ENCODE results near the gene GREB1L. TPM values are rescaled to one million over a fixed set of nuclear protein-coding genes. Genes with fewer than 3 reads are reported as not detected.

The GREB1L gene
- total RNA-seq, 2 experiments from 2014 or later = not detected

- Histone ChIP-seq H3K4me3 (ENCODE audit: low read depth, low read length, poor library complexity, severe bottlenecking) (no peak overlapping the region), H4K20me1 (ENCODE audit: insufficient read depth, low read length) (no peaks in the 10 kb centered on the region), H3K9me2 (ENCODE audit: insufficient read depth, low read length) (no peaks in the 10 kb centered on the region), H3K79me2 (ENCODE audit: insufficient read depth, low read depth, low read length) (no peaks in the 10 kb centered on the region), H3K36me3 (ENCODE audit: insufficient read depth, low read length) (no peaks in the 10 kb centered on the region), H2AFZ (ENCODE audit: low read length) (no peak overlapping the region), H3K4me2 (ENCODE audit: low read length) (no peak overlapping the region), H3K27ac (ENCODE audit: low read depth, low read length, poor library complexity, severe bottlenecking) (no peak overlapping the region), H3K4me1 (ENCODE audit: insufficient read depth, low read length, poor library complexity, severe bottlenecking) (no peaks in the 10 kb centered on the region), H3K9me3 (ENCODE audit: low read length) (no peaks in the 10 kb centered on the region)
- POLR2A ChIA-PET = no interaction called here
- DNase-seq (ENCODE audit: low spot score) = no peak
- no peak for TF ChIP-seq CTCF (conservative IDR thresholded peaks at IDR 0.05; ENCODE audit: low read length)
- TF ChIP-seq EZH2phosphoT487 (IDR thresholded peaks at IDR 0.05; ENCODE audit: borderline replicate concordance, low read depth, low read length) = no peak
- no TSS peak for BruUV-seq (replicated peaks)
- intact Hi-C loops (cut with micrococcal nuclease; ENCODE audit: unreplicated experiment) = no loop called here
- CTCF ChIA-PET (ENCODE audit: unreplicated experiment) = no interaction called here
Measured at GRCh38 chr18:21458788-21459187, 216.8 kb downstream of the GREB1L start.

GRCh38 chr18:21459706-21460286 is 217.8 kb downstream of the GREB1L start:
- Histone ChIP-seq H3K36me3 (ENCODE audit: insufficient read depth, low read length) (no peaks in the 10 kb centered on the region), H3K9me3 (ENCODE audit: low read length) (no peaks in the 10 kb centered on the region), H3K79me2 (ENCODE audit: insufficient read depth, low read depth, low read length) (no peaks in the 10 kb centered on the region), H4K20me1 (ENCODE audit: insufficient read depth, low read length) (no peaks in the 10 kb centered on the region), H3K9me2 (ENCODE audit: insufficient read depth, low read length) (no peaks in the 10 kb centered on the region), H3K4me1 (ENCODE audit: insufficient read depth, low read length, poor library complexity, severe bottlenecking) (no peaks in the 10 kb centered on the region), H3K4me3 (ENCODE audit: low read depth, low read length, poor library complexity, severe bottlenecking) (no peak overlapping the region), H2AFZ (ENCODE audit: low read length) (no peak overlapping the region), H3K4me2 (ENCODE audit: low read length) (no peak overlapping the region), H3K27ac (ENCODE audit: low read depth, low read length, poor library complexity, severe bottlenecking) (no peak overlapping the region)
- no peak for TF ChIP-seq CTCF (conservative IDR thresholded peaks at IDR 0.05; ENCODE audit: low read length)
- TF ChIP-seq EZH2phosphoT487 (IDR thresholded peaks at IDR 0.05; ENCODE audit: borderline replicate concordance, low read depth, low read length) = no peak
- intact Hi-C loops (cut with micrococcal nuclease; ENCODE audit: unreplicated experiment) = loop anchor here (10.0 kb wide), 2 partner anchors 235 to 415 kb away; no protein-coding TSS in a partner anchor
- ChIA-PET POLR2A (no interaction called here), CTCF (ENCODE audit: unreplicated experiment) (no interaction called here)
- BruUV-seq (replicated peaks) = no TSS peak
- DNase-seq (ENCODE audit: low spot score) = no peak

GRCh38 chr18:21461460-21461859 is 219.4 kb downstream of the GREB1L start:
- CTCF ChIA-PET (ENCODE audit: unreplicated experiment) = no interaction called here

More at GRCh38 chr18:21461460-21461859, 219.4 kb downstream of the GREB1L start:
- Histone ChIP-seq H3K9me3 (ENCODE audit: low read length) (no peaks in the 10 kb centered on the region), H3K4me2 (ENCODE audit: low read length) (no peak overlapping the region), H4K20me1 (ENCODE audit: insufficient read depth, low read length) (no peaks in the 10 kb centered on the region), H3K79me2 (ENCODE audit: insufficient read depth, low read depth, low read length) (no peaks in the 10 kb centered on the region), H3K27ac (ENCODE audit: low read depth, low read length, poor library complexity, severe bottlenecking) (no peak overlapping the region), H3K9me2 (ENCODE audit: insufficient read depth, low read length) (no peaks in the 10 kb centered on the region), H3K4me3 (ENCODE audit: low read depth, low read length, poor library complexity, severe bottlenecking) (no peak overlapping the region), H2AFZ (ENCODE audit: low read length) (no peak overlapping the region), H3K4me1 (ENCODE audit: insufficient read depth, low read length, poor library complexity, severe bottlenecking) (no peaks in the 10 kb centered on the region), H3K36me3 (ENCODE audit: insufficient read depth, low read length) (no peaks in the 10 kb centered on the region)
- POLR2A ChIA-PET = no interaction called here
- no TSS peak for BruUV-seq (replicated peaks)
- intact Hi-C loops (cut with micrococcal nuclease; ENCODE audit: unreplicated experiment) = loop anchor here (10.0 kb wide), 2 partner anchors 237 to 413 kb away; no protein-coding TSS in a partner anchor
- no peak for TF ChIP-seq CTCF (conservative IDR thresholded peaks at IDR 0.05; ENCODE audit: low read length)
- TF ChIP-seq EZH2phosphoT487 (IDR thresholded peaks at IDR 0.05; ENCODE audit: borderline replicate concordance, low read depth, low read length) = no peak
- no peak for DNase-seq (ENCODE audit: low spot score)
